HCT116 (cell line): ENCODE results near the gene IGSF3.
"Not testable (repeated sequence)": the region's sequence is repeated elsewhere in the genome, so short reads cannot be mapped to it uniquely, and the experiment has no call there.

Experiments used
- CEBPB ChIP-seq: IDR thresholded peaks from 2 replicates; pipeline ENCODE4 v1.6.1; 2012; ENCODE audit warnings: low read depth
- CTCF ChIP-seq, 3 experiments: fragments of 200-600 bp in 1 of 3; sonication (generic) in 1 of 3; IDR thresholded peaks in 2 of 3; conservative IDR thresholded peaks in 1 of 3; 2 replicates each; pipeline ENCODE4 v1.5.1; 2012 to 2017; ENCODE audit warnings: low read depth in 2 of 3, low read length in 2 of 3, antibody characterized with exemption in 1 of 3, borderline replicate concordance in 1 of 3, control low read depth in 1 of 3, mild to moderate bottlenecking in 1 of 3, mixed read lengths in 1 of 3, mixed run types in 1 of 3, moderate library complexity in 1 of 3; ENCODE audit not compliant: insufficient read depth in 1 of 3
- EZH2 ChIP-seq: fragments of 200-600 bp; sonication (generic); IDR thresholded peaks from 2 replicates; pipeline ENCODE4 v1.6.1; 2017; ENCODE audit warnings: antibody characterized with exemption, mixed run types
- EZH2phosphoT487 ChIP-seq: fragments of 200-600 bp; IDR thresholded peaks from 2 replicates; pipeline ENCODE4 v1.6.1; 2018; ENCODE audit warnings: antibody characterized with exemption, borderline replicate concordance
- JUND ChIP-seq: IDR thresholded peaks from 2 replicates; pipeline ENCODE4 v1.6.1; 2012
- POLR2A ChIP-seq: IDR thresholded peaks from 2 replicates; pipeline ENCODE4 v1.7.0; 2011; ENCODE audit warnings: borderline replicate concordance; ENCODE audit not compliant: insufficient read depth, insufficient read length; ENCODE audit errors: extremely low read depth
- POLR2AphosphoS5 ChIP-seq: IDR thresholded peaks from 2 replicates; pipeline ENCODE4 v1.6.1; 2011; ENCODE audit warnings: mild to moderate bottlenecking, low read depth, low read length, moderate library complexity
- RAD21 ChIP-seq: IDR thresholded peaks from 2 replicates; pipeline ENCODE4 v1.6.1; 2012; ENCODE audit warnings: low read depth, mild to moderate bottlenecking
- REST ChIP-seq: IDR thresholded peaks from 2 replicates; pipeline ENCODE4 v1.6.1; 2012; ENCODE audit warnings: low read depth
- SP1 ChIP-seq: IDR thresholded peaks from 2 replicates; pipeline ENCODE4 v1.6.1; 2012; ENCODE audit warnings: low read depth
- ZFX ChIP-seq: fragments of 450-650 bp; IDR thresholded peaks from 2 replicates; pipeline ENCODE4 v1.6.1; 2017
- ZNF274 ChIP-seq: fragments of 200-500 bp; sonication (Bioruptor generic); IDR thresholded peaks from 2 replicates; pipeline ENCODE4 v1.6.1; 2014; ENCODE audit warnings: mild to moderate bottlenecking, low read depth, low read length, inconsistent platforms

GRCh38 chr1:116608151-116608550, 59.4 kb downstream of the IGSF3 start:
- not testable (repeated sequence) for TF ChIP-seq CTCF (IDR thresholded peaks at IDR 0.05 in 2 of 3, conservative IDR thresholded peaks at IDR 0.05 in 1 of 3; ENCODE audit: borderline replicate concordance in 1 of 3, insufficient read depth in 1 of 3, low read depth in 2 of 3, low read length in 2 of 3); POLR2A; SP1; ZNF274; EZH2phosphoT487; REST; RAD21; CEBPB; ZFX; EZH2; POLR2AphosphoS5; JUND
